Breast epithelium (tissue), 4 donors: Measurements from ENCODE around the gene RPS6KA6. TPM values are rescaled to one million over a fixed set of nuclear protein-coding genes. Genes with fewer than 3 reads are reported as not detected.

Source experiments
- DNase-seq, 2 donors: peaks; one replicate each; pipeline ENCODE4 v3.0.0-alpha.2; 2019; ENCODE audit warnings: low spot score in 2 of 2
- H3K27ac ChIP-seq, 2 donors: fragments of 200-600 bp; sonication (generic) in 1 of 2; one replicate each; pipeline ENCODE4 v1.5.1; 2016 to 2019; ENCODE audit warnings: mild to moderate bottlenecking in 1 of 2
- H3K27me3 ChIP-seq, 2 donors: fragments of 200-600 bp; sonication (generic) in 1 of 2; one replicate each; pipeline versions ENCODE4 v1.5.1 to v1.6.0; 2017 to 2019; ENCODE audit warnings: control low read depth in 1 of 2, mild to moderate bottlenecking in 1 of 2
- H3K36me3 ChIP-seq: fragments of 200-600 bp; one replicate; pipeline ENCODE4 v1.5.1; 2019
- H3K4me1 ChIP-seq, 2 donors: fragments of 200-600 bp; sonication (generic); one replicate each; pipeline ENCODE4 v1.5.1; 2016 to 2019; ENCODE audit warnings: control low read depth in 1 of 2
- H3K4me3 ChIP-seq, 3 donors: fragments of 200-600 bp; sonication (generic); 1 replicate in 2 of 3; 2 replicates in 1 of 3; pipeline ENCODE4 v1.5.1; 2016 to 2019; ENCODE audit warnings: mild to moderate bottlenecking in 3 of 3, moderate library complexity in 2 of 3
- H3K9me3 ChIP-seq, 2 donors: fragments of 200-600 bp; sonication (generic) in 1 of 2; one replicate each; pipeline ENCODE4 v1.5.1; 2016 to 2019; ENCODE audit warnings: control low read depth in 1 of 2
- CTCF ChIP-seq, 3 donors: fragments of 450-650 bp; IDR thresholded peaks; one replicate each; pipeline ENCODE4 v1.5.1; 2016 to 2017; ENCODE audit warnings: antibody characterized with exemption in 3 of 3, mild to moderate bottlenecking in 3 of 3, moderate library complexity in 3 of 3
- POLR2A ChIP-seq: fragments of 450-650 bp; IDR thresholded peaks from one replicate; pipeline ENCODE4 v1.6.1; 2016; ENCODE audit warnings: antibody characterized with exemption, mild to moderate bottlenecking, moderate library complexity
- POLR2AphosphoS5 ChIP-seq, 3 donors: sonication (generic); formaldehyde crosslinking; IDR thresholded peaks; one replicate each; pipeline ENCODE4 v1.6.1; 2017; ENCODE audit warnings: antibody characterized with exemption in 3 of 3
- intact Hi-C: fragments of 100-400 bp; cut with DNase I; formaldehyde crosslinking; loops from one replicate; pipeline ENCODE4 v1.15.1; 2023; ENCODE audit warnings: low total_unique reads
- total RNA-seq, 3 donors: library from RNA; depleted of rRNA; stranded (reverse); fragments of >200 nt; gene quantifications; one replicate each; pipeline ENCODE4 v1.1.0, GENCODE V29; 2016

Gene RPS6KA6
- total RNA-seq, 3 donors from 2014 or later, result 0.96 to 5.9 (median 5.2) TPM

DNA sequence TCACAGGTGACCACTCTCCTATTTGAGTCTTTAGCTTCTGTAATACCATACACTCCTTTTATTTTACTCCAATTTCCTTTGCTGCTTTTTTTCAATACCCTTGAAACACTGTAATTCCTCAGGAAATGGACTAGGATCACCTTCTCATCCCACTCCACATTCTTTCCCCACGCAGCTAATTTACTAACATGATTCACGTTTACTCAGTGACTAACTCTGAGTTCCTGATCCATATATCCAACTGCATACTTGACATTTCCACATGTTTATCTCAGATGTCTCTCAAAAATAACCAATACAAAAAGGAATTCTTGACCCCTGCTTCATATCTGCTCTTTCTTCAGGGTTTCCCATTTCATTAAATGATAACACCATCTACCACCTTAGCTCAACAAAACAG lies 19.9 kb downstream of the RPS6KA6 start:
- intact Hi-C loops, result no loop called here
- no peak for DNase-seq
- H3K4me3 ChIP-seq, result no peak overlapping the region
- no peaks in the 10 kb centered on the region for H3K9me3 ChIP-seq
- TF ChIP-seq POLR2AphosphoS5 (IDR thresholded peaks at IDR 0.05), result no peak
- TF ChIP-seq POLR2A, result no peak
- no peak for TF ChIP-seq CTCF (IDR thresholded peaks at IDR 0.05)
- H3K36me3 ChIP-seq, result no peaks in the 10 kb centered on the region
- H3K4me1 ChIP-seq, result no peaks in the 10 kb centered on the region
- no peak overlapping the region for H3K27ac ChIP-seq
- no peaks in the 10 kb centered on the region for H3K27me3 ChIP-seq

GRCh38 chrX:84165711-84166110 lies 22.3 kb downstream of the RPS6KA6 start:
- no peaks in the 10 kb centered on the region for H3K27me3 ChIP-seq
- TF ChIP-seq POLR2A (no peak), POLR2AphosphoS5 (IDR thresholded peaks at IDR 0.05) (no peak), CTCF (IDR thresholded peaks at IDR 0.05) (no peak)
- H3K9me3 ChIP-seq, result no peaks in the 10 kb centered on the region
- no peak overlapping the region for H3K27ac ChIP-seq
- H3K36me3 ChIP-seq, result no peaks in the 10 kb centered on the region
- no peak overlapping the region for H3K4me3 ChIP-seq
- no peak for DNase-seq
- no peaks in the 10 kb centered on the region for H3K4me1 ChIP-seq
- intact Hi-C loops, result no loop called here

GRCh38 chrX:84162401-84162800 lies 25.6 kb downstream of the RPS6KA6 start:
- no peak for TF ChIP-seq POLR2A
- TF ChIP-seq CTCF (IDR thresholded peaks at IDR 0.05), result no peak
- TF ChIP-seq POLR2AphosphoS5 (IDR thresholded peaks at IDR 0.05), result no peak
- DNase-seq, result no peak
- H3K9me3 ChIP-seq, result no peaks in the 10 kb centered on the region
- H3K27ac ChIP-seq, result no peak overlapping the region
- H3K4me3 ChIP-seq, result no peak overlapping the region
- intact Hi-C loops, result no loop called here
- no peaks in the 10 kb centered on the region for H3K4me1 ChIP-seq
- H3K36me3 ChIP-seq, result no peaks in the 10 kb centered on the region
- H3K27me3 ChIP-seq, result peaks cover 0 to 11% of the 10 kb centered on the region in 2 donors

GRCh38 chrX:84161641-84162040 lies 26.4 kb downstream of the RPS6KA6 start:
- Histone ChIP-seq H3K27me3 (peaks cover 0 to 11% of the 10 kb centered on the region in 2 donors), H3K4me3 (no peak overlapping the region), H3K36me3 (no peaks in the 10 kb centered on the region), H3K4me1 (no peaks in the 10 kb centered on the region), H3K9me3 (no peaks in the 10 kb centered on the region), H3K27ac (no peak overlapping the region)
- intact Hi-C loops, result no loop called here
- DNase-seq, result no peak
- TF ChIP-seq CTCF (IDR thresholded peaks at IDR 0.05) (no peak), POLR2AphosphoS5 (IDR thresholded peaks at IDR 0.05) (no peak), POLR2A (no peak)

DNA sequence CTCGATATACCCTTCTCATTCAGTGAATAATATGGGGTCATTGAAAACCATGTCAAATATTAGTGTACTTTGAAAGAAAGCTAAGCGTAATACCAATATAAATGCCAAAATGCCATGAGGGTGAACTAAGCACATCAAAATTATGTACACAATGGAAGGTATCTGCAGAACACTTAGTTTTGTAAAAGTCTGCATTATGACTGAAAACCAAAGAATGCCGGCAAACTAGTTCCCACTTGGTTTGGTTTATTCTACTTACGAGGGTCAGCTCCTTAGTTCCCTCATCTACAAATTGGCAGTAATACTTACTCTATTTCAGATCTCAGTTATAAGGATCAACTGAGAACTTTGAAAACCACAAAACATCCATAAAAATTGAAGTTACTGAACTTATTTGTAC lies 27.3 kb downstream of the RPS6KA6 start:
- DNase-seq, result no peak
- no peak for TF ChIP-seq POLR2AphosphoS5 (IDR thresholded peaks at IDR 0.05)
- TF ChIP-seq CTCF (IDR thresholded peaks at IDR 0.05), result no peak
- TF ChIP-seq POLR2A, result no peak
- no peak overlapping the region for H3K27ac ChIP-seq
- peaks cover 0 to 11% of the 10 kb centered on the region in 2 donors for H3K27me3 ChIP-seq
- intact Hi-C loops, result no loop called here
- H3K4me1 ChIP-seq, result no peaks in the 10 kb centered on the region
- no peak overlapping the region for H3K4me3 ChIP-seq
- no peaks in the 10 kb centered on the region for H3K9me3 ChIP-seq
- H3K36me3 ChIP-seq, result no peaks in the 10 kb centered on the region
